ENCODE results near the gene RNU1-2.
"Not testable (repeated sequence)": the region's sequence is repeated elsewhere in the genome, so short reads cannot be mapped to it uniquely, and the experiment has no call there.

RNU1-2 gene

GRCh38 chr1:16927256-16927655, 31.5 kb downstream of the RNU1-2 start:
- no peak for DNase-seq (ENCODE audit: low spot score)

GRCh38 chr1:16927711-16928485, 32.1 kb downstream of the RNU1-2 start:
- DNase-seq (ENCODE audit: low spot score) = no peak

DNA sequence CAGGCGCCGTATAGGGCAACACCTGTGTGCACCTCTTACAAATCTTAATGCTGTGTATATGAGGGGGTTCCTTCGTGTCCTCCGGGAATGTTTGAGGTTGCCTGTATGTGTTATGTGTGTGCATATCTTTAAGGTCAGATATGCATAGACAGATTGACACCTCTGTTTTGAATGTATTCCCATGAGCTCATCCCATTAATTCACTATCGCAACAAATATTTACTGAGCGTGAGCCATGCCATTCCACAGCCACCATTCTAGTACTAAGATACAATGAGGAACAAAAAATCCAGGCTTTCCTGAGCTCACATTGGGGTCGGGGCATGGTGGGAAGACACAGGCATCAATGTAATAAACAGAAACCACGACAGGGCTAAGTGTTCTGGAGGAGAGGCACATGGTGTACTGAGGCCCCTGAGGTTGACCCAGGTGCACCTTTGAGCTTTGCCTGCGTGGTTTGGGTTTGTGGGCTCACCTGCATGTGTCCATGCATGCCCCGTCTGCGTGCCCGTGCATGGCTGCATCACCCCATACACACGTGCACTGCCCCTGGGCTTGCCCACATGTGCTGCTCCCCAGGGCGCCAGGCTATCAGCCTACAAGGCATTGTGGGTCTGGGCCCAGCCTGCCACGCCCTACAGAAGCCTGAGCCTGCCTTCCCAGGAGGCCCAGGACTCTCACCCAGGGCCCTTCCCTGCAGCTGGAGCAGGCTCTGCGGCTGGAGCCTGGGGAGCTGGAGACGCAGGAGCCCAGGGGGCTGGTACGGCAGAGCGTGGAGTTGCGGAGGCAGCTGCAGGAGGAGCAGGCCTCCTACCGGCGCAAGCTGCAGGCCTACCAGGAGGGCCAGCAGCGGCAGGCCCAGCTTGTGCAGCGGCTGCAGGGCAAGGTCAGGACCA, 33.6 kb downstream of the RNU1-2 start:
- DNase-seq (ENCODE audit: low spot score) = not testable (repeated sequence)

DNA sequence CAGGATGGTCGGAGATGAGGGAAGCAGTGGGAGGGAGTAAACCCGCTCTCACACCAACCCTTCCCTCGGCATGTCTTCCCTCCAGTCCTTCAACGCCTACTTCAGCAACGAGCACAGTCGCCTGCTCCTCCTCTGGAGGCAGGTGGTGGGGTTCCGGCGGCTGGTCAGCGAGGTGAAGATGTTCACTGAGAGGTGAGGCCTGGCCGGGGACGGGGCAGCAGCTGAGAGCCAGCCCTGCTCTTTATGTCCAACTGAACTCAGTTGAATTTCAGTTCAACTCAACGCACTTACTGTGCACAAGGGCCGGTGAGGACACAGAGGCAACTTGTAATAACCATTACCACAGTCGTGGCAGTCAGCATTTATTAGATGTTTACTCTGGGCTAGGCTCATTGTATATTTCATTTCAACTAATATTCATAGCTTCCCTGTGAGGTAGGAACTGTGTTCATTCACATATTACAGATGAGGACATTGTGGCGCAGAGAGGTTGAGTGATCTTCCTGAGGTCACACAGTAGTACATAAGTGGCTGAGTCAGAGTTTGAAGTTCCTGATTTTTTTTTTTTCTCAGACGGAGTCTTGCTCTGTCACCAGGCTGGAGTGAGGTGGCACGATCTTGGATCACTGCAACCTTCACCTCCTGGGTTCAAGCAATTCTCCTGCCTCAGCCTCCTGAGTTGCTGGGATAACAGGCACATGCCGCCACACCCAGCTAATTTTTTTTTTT, 35.6 kb downstream of the RNU1-2 start:
- DNase-seq (ENCODE audit: low spot score) = not testable (repeated sequence)

- not testable (repeated sequence) for DNase-seq (ENCODE audit: low spot score)
Observed at GRCh38 chr1:16933945-16934344, 38.2 kb downstream of the RNU1-2 start.

GRCh38 chr1:16936580-16936979, 40.8 kb downstream of the RNU1-2 start:
- DNase-seq (ENCODE audit: low spot score) = not testable (repeated sequence)

DNA sequence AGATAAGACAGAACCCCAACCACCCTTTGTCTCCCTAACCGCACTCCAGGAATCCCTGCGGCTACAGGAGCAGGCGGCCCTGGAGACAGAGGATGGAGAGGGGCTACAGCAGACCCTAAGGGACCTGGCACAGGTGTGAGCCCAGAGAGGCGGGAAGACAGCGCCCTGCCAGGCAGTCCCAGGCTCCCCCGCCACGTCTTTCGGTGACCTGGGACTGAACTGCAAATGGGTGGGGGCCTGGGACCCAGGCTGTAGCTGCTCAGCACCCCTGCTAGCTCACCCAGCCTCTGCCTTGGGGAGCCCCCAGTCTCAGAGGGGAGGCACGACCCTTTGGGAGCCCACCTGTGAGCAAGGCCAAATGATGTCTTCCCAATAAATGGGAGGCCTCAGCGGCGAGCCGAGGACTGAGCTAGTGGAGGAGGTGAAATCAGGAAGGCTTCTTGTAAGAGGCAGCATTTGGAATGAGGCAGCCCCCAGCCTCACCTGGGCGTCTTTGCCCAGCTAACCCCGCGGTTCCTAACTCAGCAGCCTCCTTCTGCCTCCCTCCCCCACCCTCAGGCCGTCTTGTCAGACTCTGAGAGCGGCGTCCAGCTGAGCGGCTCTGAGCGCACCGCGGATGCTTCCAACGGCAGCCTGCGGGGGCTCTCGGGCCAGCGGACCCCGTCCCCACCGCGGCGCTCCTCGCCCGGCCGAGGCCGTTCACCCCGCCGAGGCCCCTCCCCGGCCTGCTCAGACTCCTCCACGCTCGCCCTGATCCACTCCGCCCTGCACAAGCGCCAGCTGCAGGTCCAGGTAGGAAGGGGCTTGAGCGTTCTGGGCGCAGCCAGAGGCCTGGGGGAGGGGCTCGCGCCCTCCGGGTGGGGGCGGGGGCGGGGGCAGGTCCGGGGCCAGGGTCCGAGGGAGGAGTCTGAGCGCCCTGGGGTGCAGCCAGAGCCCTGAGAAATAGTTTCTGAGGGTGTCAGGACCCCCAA, 42.9 kb downstream of the RNU1-2 start:
- no peak for DNase-seq (ENCODE audit: low spot score)

DNA sequence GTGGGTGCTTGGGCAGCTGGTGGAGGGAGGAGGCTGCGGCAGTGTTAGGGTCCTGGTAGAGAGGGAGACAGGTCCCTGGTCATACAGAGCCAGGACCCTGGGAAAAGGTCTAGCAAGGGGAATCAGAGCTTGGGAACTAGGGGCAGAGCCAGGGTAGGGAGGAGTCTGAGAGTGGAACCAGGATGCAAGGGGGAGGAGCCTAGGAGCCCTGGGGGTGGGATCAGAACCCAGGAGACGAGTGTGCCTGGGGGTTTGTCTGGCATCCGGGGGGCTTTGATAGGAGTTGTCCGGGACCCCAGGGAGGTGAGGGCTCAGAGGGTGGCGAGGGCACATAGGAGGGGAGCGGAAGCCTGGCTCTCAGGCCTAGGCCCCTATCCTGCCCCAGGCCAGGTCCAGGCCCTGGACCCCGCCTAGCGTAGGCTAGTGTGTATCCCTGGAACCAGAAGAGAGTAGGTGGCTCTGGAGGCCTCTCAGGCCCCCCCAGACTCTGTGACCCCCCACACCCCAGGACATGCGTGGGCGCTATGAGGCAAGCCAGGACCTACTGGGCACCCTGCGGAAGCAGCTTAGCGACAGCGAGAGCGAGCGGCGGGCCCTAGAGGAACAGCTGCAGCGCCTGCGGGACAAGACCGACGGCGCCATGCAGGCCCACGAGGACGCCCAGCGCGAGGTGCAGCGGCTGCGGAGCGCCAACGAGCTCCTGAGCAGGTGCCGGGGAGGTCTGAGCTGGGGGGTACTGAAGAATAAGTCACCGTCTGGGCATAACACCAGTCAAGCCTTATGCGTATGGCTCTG, 43.8 kb downstream of the RNU1-2 start:
- not testable (repeated sequence) for DNase-seq (ENCODE audit: low spot score)

GRCh38 chr1:16944038-16944437, 48.3 kb downstream of the RNU1-2 start:
- DNase-seq (ENCODE audit: low spot score) = no peak

- not testable (repeated sequence) for DNase-seq (ENCODE audit: low spot score)
Observed at GRCh38 chr1:16945512-16945911, 49.7 kb downstream of the RNU1-2 start.

Measured in germinal center (tissue), 1 donor.